ENCODE results near the gene ADAMTSL3.

- no peak for TF ChIP-seq CTCF (IDR thresholded peaks at IDR 0.05 in 2 of 3, conservative IDR thresholded peaks at IDR 0.05 in 1 of 3; ENCODE audit: borderline replicate concordance in 1 of 3, insufficient read depth in 1 of 3, low read depth in 2 of 3, low read length in 2 of 3)
- no peak for TF ChIP-seq EZH2phosphoT487 (IDR thresholded peaks at IDR 0.05; ENCODE audit: borderline replicate concordance)
- TF ChIP-seq JUND (IDR thresholded peaks at IDR 0.05), result no peak
- TF ChIP-seq EZH2 (IDR thresholded peaks at IDR 0.05), result no peak
- TF ChIP-seq REST (IDR thresholded peaks at IDR 0.05; ENCODE audit: low read depth), result no peak
- TF ChIP-seq ZFX (IDR thresholded peaks at IDR 0.05), result no peak
- TF ChIP-seq CEBPB (IDR thresholded peaks at IDR 0.05; ENCODE audit: low read depth), result no peak
- TF ChIP-seq YY1 (IDR thresholded peaks at IDR 0.05; ENCODE audit: extremely low read depth, insufficient replicate concordance, low read depth, low read length), result no peak
- no peak for TF ChIP-seq ATF3 (IDR thresholded peaks at IDR 0.05)
- TF ChIP-seq ZNF274 (IDR thresholded peaks at IDR 0.05; ENCODE audit: low read depth, low read length), result no peak
- no peak for TF ChIP-seq SIN3A (IDR thresholded peaks at IDR 0.05; ENCODE audit: low read depth)
- no peak for TF ChIP-seq POLR2A (IDR thresholded peaks at IDR 0.05; ENCODE audit: borderline replicate concordance, extremely low read depth, insufficient read depth, insufficient read length)
- no peak for TF ChIP-seq EGR1 (IDR thresholded peaks at IDR 0.05; ENCODE audit: low read depth)
- no peak for TF ChIP-seq MAX (IDR thresholded peaks at IDR 0.05)
Observed at GRCh38 chr15:83919319-83919830, 265.5 kb downstream of the ADAMTSL3 start.

All from HCT116 (cell line).